HG03378 (cell line): ENCODE results near the gene SLCO4A1.

ENCODE experiments used
- ATAC-seq: cut with Tn5 transposase; IDR thresholded peaks from one replicate; pipeline ENCODE4 v1.9.1; 2021; ENCODE audit warnings: mild to moderate bottlenecking, moderate library complexity; ENCODE audit not compliant: unreplicated experiment

Gene SLCO4A1

DNA sequence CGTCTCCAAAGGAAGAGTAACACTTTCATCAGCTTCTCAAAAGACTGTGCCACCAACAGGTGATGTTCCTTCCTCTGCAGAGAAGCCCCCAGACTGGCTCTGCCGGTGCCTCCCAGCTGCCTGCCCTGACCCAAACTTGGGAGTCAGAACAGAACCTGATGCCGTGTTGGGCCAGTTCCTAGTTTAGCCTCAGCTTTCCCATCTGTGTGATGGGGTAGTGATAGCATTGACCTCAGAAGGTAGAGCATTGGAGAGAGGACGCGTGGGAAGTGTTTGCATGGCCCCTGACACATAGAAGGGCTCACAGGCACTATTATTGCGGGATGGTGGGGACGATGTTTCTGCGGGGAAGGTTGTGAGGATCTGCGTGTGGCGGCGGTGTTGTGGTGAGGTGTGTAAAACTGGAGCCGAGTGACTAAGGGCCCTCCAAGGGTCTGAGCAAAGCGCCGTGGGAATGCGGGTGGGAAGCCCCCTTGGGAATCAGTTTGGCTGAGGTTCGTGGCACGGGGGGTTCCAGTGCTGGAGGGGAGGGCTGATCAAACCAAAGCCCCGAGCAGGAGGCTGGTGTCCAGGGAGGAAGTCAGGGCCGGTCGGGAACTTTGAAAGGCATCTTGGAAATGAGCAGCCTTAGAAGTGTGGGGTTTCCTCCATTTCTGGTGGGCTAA lies 68.0 kb downstream of the SLCO4A1 start:
- ATAC-seq = no peak

DNA sequence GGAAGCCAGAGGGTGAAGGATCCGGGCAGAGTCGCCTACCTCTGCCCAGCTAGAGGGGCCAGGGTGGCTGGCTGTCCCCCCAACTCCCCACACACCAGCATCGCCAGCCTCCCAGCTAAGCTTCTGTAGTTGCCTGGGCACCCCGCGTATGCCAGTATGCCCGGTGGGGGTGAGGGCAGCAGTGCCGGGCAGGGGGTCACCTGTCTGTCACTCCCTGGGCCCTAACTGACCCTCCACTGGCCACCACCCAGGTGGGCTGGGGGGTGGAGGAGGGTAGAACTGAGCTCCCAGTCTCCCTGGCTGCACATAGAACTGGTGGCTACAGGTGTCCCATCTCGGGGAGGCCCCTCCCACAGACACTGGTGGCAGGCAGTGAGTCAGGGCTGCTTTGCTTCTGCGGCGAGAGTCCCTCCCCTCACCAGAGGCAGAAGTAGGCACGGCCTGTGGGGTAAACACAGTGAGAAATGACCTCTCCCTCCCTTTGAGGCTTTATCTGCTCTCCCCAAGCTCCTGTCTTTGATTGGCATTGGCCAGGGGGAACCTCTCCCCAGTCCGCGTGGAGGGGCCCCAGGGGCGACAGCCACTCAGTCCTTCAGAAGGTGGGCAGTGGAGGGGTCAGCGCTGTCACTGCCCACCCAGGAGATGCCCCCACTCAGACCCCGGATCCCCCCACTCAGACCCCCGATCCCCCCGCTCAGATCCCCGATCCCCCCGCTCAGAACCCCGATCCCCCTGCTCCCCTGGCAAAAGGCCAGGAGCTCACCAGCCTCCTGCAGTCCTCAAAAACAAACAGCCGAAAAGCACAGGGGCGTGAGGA lies 68.8 kb downstream of the SLCO4A1 start:
- ATAC-seq = no peak

DNA sequence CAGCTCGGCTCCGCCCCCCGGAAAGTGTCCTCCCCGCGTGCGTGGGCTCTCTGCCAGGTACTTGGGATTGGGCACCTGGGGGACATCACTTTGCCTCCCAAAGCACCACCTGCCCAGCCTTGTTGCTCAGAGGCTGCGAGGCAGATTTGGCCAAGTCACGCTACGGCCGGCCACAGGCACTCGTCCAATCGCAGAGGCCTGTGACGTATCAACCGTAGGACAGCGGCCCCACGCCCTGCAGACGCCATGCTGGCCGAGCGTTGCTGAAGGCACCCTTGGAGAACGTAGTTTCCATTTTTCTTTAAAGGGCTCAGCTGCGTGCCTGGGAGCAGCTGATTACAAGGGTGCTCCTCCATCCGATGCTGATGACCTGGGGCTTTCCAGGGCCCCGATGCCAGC lies 69.4 kb downstream of the SLCO4A1 start:
- ATAC-seq = no peak

DNA sequence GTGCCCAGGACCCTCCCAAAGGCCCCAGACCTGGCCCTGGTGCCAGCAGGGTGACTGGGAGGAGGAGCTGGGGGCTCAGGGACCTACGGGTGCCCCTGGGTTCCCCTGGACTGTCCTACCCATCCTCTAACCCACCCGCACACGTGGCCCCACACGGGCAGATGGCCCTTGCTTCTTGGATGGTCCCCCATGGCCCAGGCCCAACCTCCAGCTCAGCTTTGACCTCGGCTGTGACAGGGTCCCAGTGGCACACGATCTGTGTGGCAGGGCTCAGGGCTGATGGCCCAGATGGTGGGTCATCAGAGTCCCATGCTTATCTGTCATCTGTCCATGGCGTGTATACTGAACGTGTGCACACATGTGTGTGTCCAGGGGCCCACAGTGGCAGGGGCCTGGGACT lies 70.3 kb downstream of the SLCO4A1 start:
- ATAC-seq = no peak

DNA sequence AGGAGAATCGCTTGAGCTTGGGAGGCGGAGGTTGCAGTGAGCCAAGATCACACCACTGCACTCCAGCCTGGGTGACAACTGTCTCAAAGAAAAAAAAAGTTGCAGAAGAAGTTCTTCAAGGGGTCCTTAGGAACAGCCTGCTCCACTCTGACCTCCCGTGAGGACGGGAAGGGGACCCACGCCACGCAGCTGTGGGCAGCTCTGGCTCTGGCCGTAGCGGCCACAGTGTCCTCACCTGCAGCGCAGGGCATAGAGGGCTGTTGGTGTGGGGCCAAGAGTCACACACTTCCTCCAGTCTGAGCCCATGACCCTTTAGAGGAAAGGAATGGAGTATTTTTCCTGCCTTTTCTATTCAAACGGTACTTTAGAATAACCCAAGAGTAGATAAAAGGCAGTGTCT lies 71.7 kb downstream of the SLCO4A1 start:
- no peak for ATAC-seq

DNA sequence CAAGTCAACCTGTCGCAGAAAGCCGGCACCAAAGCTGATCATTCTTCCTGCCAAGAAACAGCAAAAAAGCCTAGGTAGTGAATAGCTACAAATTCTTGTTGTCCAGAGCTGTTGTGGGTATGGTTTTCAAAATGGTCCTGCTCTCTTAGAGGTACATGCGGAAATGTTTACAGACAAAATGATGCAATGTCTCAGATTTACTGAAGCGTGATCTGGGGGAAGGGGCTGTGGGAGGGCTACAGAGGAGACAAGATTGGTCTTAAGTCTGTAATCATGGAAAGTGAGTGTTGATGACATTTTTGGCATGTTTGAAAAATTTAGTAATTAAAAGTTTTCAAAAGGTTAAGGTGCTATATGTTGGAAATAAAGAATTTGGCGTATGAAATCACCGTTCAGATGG lies 72.5 kb downstream of the SLCO4A1 start:
- ATAC-seq = no peak

DNA sequence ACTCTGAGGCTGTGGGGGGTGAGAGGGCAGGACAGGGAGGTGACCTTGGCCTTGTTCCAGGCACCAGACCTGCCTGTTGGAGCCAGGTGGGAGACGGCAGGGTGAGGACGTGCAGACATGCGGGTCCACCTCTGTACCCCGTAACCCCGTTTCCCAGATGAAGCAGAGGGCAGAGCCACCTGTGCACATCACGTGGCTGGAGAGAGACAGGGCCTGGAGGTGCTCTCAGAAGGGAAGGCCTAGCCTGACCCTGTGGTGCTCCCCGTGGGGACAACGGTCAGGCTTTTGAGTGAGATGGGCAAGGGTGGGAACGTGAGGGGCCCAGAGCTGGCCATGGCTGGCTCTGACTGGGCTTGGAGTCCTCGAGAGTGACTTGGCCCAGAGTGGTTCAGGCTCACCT lies 72.9 kb downstream of the SLCO4A1 start:
- ATAC-seq = no peak

DNA sequence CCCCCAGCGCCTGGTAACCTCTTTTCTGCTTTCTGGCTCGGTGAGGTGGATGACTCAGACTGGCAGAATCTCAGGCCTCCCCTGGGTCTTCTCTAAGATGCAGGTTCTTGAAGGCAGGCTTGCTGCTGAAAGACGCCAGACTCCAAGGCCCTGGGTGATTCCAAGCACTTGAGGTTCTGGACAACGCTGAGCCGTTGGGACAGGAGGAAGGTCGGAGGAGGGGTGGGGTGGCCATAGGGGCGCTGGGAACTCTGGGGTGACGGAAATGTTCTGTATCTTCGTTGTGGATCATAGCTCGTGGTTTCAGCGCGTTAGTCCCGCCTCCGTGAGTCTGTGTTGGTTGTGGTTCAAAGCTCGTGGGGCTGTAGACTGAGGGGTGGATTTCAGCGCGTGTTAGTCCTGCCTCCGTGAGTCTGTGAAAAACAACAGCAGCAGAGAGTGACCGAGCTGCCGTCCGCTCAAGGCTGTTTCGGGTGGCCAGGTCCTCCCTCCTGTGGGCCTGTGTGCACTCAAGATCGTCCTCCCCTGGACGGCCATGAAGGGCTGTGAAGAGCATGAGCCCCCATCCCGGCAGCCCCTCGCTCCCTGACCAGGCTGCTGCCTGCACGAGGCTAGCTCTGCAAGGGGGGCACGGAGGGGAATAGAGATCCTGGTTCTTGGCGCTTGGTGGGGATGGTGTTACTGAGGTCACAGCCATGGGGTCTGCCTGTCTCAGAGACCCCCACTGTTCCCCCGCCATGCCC lies 74.1 kb downstream of the SLCO4A1 start:
- ATAC-seq = no peak

DNA sequence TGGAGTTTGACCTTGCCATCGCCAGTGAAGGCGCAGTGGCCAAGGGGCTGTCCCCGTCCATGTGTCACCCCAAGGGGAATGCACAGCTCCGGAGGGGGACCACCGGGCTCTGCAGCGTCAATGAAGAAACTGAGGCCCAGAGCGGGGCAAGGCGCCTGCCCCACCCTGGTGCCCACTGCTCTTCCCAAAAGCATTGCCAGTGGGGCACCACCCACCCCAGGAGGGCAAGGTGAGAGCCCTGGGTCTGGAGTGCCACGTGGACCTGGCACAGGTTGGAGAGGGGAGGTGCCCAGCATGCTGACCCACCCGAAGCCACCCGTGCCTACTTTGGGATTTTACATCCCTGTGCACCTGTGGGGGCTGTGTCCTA lies 74.6 kb downstream of the SLCO4A1 start:
- no peak for ATAC-seq

DNA sequence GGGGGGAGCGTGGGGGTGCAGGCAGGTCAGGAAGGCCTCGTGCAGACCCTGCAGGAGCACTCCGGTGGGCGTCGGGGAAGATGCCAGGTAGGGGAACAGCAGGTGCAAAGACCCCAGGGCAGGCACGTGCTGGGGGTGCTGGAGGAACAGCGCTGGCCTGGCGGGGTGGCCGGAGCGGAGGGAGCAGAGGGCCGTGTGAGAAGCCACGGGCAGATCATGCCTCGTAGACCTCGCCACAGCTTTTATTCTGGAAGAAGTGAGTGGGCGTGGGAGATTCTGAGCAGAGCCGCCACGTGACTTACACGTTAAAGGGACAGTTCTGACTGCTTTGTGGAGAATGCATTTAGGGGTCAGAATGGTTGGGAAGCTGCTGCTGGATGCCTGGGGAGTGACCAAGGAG lies 75.6 kb downstream of the SLCO4A1 start:
- ATAC-seq = no peak

DNA sequence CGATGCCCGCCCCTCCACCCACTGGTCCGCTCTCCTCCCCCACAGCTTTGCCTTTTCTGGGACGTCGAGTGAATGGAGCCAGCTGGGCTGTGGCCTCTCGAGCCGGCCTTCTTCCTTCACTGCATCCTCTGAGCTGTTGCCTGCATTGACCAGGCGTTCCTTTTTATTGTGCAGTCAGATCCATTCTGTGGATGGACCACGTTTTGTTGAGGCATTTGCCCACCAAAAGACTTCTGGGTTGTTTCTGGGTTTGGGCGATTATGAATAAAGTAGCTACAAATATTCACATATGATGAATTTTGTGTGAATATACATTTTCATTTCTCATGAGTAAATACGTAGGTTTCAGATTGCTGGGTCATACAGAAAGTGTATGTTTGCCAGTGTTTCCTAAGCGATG lies 76.2 kb downstream of the SLCO4A1 start:
- no peak for ATAC-seq

DNA sequence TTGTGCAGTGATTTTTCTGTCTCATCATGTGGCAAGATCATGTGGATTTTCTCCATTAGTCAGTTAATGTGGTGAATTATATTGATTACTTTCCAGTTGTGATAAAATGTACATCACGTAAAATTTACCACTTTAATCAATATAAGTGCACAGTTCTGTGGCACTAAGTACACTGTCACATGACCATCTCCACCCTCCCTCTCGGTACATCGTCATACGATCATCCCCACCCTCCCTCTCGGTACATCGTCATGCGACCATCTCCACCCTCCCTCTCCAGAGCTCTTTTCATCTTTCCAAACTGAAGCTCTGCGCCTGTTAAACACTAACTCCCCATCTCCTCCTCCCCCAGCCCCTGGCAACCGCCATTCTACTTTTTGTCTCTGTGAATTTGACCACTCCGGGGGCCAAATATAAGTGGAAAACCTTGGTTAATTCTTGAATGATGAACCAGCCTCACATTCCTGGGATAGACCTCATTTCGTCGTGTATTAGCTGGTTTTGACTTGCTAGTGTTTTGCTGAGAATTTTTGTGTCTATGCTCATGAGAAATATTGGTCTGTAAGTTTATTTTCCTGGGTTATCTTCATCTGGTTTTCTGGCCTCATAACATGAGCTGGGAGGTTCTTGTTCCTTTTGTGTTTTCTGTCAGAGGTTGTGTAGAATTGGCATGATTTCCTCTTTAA lies 77.1 kb downstream of the SLCO4A1 start:
- ATAC-seq = no peak
